AG04449 (cell line): ENCODE data around the gene ZNF141.

Experiments
- CTCF ChIA-PET: fragments of 350-600 bp; formaldehyde crosslinking; extraction: SDS; loops from one replicate; lab custom pipeline; 2021; ENCODE audit warnings: antibody characterized with exemption; lab: Yijun Ruan, JAX
- POLR2A ChIA-PET: fragments of 400-600, 350-600 bp; formaldehyde crosslinking; extraction: SDS; loops from one replicate; lab custom pipeline; 2020; ENCODE audit warnings: antibody characterized with exemption, inconsistent platforms; lab: Yijun Ruan, JAX
- DNase-seq: peaks from one replicate; pipeline ENCODE4 v3.0.0-alpha.2; 2010; ENCODE audit warnings: low read depth, low spot score
- H3K4me3 ChIP-seq: 2 replicates; pipeline ENCODE4 v1.5.1; 2011; ENCODE audit warnings: low read depth, mild to moderate bottlenecking, control low read depth, low read length
- CTCF ChIP-seq: IDR thresholded peaks from one replicate; pipeline ENCODE4 v1.5.1; 2011; ENCODE audit warnings: mild to moderate bottlenecking, moderate library complexity, low read length, control low read depth, inconsistent platforms; ENCODE audit not compliant: insufficient read depth; ENCODE audit errors: missing control alignments

The ZNF141 gene

GRCh38 chr4:306551-306961 is 31.1 kb upstream of the ZNF141 start:
- CTCF ChIA-PET: no interaction called here
- no peak for DNase-seq
- no peak overlapping the region for H3K4me3 ChIP-seq
- no peak for TF ChIP-seq CTCF
- POLR2A ChIA-PET: no interaction called here

GRCh38 chr4:309807-310206 is 27.8 kb upstream of the ZNF141 start:
- DNase-seq: no peak
- ChIA-PET CTCF (no interaction called here), POLR2A (no interaction called here)
- TF ChIP-seq CTCF: no peak
- no peak overlapping the region for H3K4me3 ChIP-seq

- CTCF ChIA-PET: no interaction called here
Observed at GRCh38 chr4:314296-314903, 23.2 kb upstream of the ZNF141 start.

GRCh38 chr4:328729-329128 is 8.9 kb upstream of the ZNF141 start:
- POLR2A ChIA-PET: no interaction called here
- TF ChIP-seq CTCF: no peak
- CTCF ChIA-PET: interaction anchor here (1.3 kb wide), 1 partner anchor 8 kb away, joined by 3 read pairs; no protein-coding TSS in a partner anchor
- no peak for DNase-seq
- H3K4me3 ChIP-seq: no peak overlapping the region

More at GRCh38 chr4:314296-314903, 23.2 kb upstream of the ZNF141 start:
- no peak for DNase-seq
- no peak overlapping the region for H3K4me3 ChIP-seq
- POLR2A ChIA-PET: no interaction called here
- no peak for TF ChIP-seq CTCF

GRCh38 chr4:335515-335914 is 2.1 kb upstream of the ZNF141 start:
- POLR2A ChIA-PET: no interaction called here
- no peak for TF ChIP-seq CTCF
- CTCF ChIA-PET: no interaction called here
- no peak for DNase-seq
- no peak overlapping the region for H3K4me3 ChIP-seq

- CTCF ChIA-PET: interaction anchor here (0.9 kb wide), 1 partner anchor 8 kb away, joined by 3 read pairs; no protein-coding TSS in a partner anchor
Observed at GRCh38 chr4:336099-336892, 1.3 kb upstream of the ZNF141 start.

More at GRCh38 chr4:336099-336892, 1.3 kb upstream of the ZNF141 start:
- no peak for TF ChIP-seq CTCF
- DNase-seq: no peak
- H3K4me3 ChIP-seq: peak overlapping the region; percentile 87
- POLR2A ChIA-PET: no interaction called here
